ENCODE measurements around the gene SIRPA. TPM values are rescaled to one million over a fixed set of nuclear protein-coding genes. Genes with fewer than 3 reads are reported as not detected.

SIRPA gene
- total RNA-seq, 1 donor from 2014 or later = 35.5 TPM

DNA sequence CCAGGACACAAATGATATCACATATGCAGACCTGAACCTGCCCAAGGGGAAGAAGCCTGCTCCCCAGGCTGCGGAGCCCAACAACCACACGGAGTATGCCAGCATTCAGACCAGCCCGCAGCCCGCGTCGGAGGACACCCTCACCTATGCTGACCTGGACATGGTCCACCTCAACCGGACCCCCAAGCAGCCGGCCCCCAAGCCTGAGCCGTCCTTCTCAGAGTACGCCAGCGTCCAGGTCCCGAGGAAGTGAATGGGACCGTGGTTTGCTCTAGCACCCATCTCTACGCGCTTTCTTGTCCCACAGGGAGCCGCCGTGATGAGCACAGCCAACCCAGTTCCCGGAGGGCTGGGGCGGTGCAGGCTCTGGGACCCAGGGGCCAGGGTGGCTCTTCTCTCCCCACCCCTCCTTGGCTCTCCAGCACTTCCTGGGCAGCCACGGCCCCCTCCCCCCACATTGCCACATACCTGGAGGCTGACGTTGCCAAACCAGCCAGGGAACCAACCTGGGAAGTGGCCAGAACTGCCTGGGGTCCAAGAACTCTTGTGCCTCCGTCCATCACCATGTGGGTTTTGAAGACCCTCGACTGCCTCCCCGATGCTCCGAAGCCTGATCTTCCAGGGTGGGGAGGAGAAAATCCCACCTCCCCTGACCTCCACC lies 42.2 kb downstream of the SIRPA start:
- no peaks in the 10 kb centered on the region for H3K9me3 Mint-ChIP-seq (ENCODE audit: unreplicated experiment)
- peaks cover 17% of the 10 kb centered on the region for H3K4me1 Mint-ChIP-seq (ENCODE audit: low read depth, unreplicated experiment)
- no peak for DNase-seq (ENCODE audit: low read depth)
- no peak overlapping the region for H3K27ac ChIP-seq (ENCODE audit: low read depth, low read length)
- H3K4me3 Mint-ChIP-seq (ENCODE audit: unreplicated experiment) = no peak overlapping the region
- no peaks in the 10 kb centered on the region for H3K36me3 ChIP-seq (ENCODE audit: insufficient read depth, low read length)
- H3K27me3 Mint-ChIP-seq (ENCODE audit: low read depth, unreplicated experiment) = peaks cover 4% of the 10 kb centered on the region
- no peak overlapping the region for H3K27ac Mint-ChIP-seq (ENCODE audit: unreplicated experiment)
- no peaks in the 10 kb centered on the region for H3K79me2 ChIP-seq (ENCODE audit: insufficient read depth, low read length)
- no peak overlapping the region for H3K4me3 ChIP-seq (ENCODE audit: insufficient read depth, low read depth, low read length)
- H3K4me2 ChIP-seq (ENCODE audit: low read length) = no peak overlapping the region
- H2AFZ ChIP-seq (ENCODE audit: low read depth, low read length) = no peak overlapping the region
- TF ChIP-seq, protein P1, sequence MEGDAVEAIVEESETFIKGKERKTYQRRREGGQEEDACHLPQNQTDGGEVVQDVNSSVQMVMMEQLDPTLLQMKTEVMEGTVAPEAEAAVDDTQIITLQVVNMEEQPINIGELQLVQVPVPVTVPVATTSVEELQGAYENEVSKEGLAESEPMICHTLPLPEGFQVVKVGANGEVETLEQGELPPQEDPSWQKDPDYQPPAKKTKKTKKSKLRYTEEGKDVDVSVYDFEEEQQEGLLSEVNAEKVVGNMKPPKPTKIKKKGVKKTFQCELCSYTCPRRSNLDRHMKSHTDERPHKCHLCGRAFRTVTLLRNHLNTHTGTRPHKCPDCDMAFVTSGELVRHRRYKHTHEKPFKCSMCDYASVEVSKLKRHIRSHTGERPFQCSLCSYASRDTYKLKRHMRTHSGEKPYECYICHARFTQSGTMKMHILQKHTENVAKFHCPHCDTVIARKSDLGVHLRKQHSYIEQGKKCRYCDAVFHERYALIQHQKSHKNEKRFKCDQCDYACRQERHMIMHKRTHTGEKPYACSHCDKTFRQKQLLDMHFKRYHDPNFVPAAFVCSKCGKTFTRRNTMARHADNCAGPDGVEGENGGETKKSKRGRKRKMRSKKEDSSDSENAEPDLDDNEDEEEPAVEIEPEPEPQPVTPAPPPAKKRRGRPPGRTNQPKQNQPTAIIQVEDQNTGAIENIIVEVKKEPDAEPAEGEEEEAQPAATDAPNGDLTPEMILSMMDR (IDR thresholded peaks at IDR 0.05; ENCODE audit: insufficient read depth, low read depth, low read length) = no peak
- TF ChIP-seq EZH2 (IDR thresholded peaks at IDR 0.05; ENCODE audit: insufficient read depth, low read length) = no peak
- peaks cover 4% of the 10 kb centered on the region for H4K20me1 ChIP-seq (ENCODE audit: insufficient read depth, low read length)
- H3K4me1 ChIP-seq (ENCODE audit: insufficient read depth, low read length) = peaks cover 12% of the 10 kb centered on the region
- H3K36me3 Mint-ChIP-seq (ENCODE audit: low read depth, unreplicated experiment) = peaks cover 30% of the 10 kb centered on the region
- no peaks in the 10 kb centered on the region for H3K9me3 ChIP-seq (ENCODE audit: insufficient read depth, low read depth, low read length)
- no peak for FAIRE-seq
- H3K9ac ChIP-seq (ENCODE audit: low read length) = no peak overlapping the region
- H3K27me3 ChIP-seq (ENCODE audit: insufficient read depth, low read length) = no peaks in the 10 kb centered on the region

DNA sequence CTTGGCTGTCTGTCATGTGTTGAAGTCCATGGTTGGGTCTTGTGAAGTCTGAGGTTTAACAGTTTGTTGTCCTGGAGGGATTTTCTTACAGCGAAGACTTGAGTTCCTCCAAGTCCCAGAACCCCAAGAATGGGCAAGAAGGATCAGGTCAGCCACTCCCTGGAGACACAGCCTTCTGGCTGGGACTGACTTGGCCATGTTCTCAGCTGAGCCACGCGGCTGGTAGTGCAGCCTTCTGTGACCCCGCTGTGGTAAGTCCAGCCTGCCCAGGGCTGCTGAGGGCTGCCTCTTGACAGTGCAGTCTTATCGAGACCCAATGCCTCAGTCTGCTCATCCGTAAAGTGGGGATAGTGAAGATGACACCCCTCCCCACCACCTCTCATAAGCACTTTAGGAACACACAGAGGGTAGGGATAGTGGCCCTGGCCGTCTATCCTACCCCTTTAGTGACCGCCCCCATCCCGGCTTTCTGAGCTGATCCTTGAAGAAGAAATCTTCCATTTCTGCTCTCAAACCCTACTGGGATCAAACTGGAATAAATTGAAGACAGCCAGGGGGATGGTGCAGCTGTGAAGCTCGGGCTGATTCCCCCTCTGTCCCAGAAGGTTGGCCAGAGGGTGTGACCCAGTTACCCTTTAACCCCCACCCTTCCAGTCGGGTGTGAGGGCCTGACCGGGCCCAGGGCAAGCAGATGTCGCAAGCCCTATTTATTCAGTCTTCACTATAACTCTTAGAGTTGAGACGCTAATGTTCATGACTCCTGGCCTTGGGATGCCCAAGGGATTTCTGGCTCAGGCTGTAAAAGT lies 43.5 kb downstream of the SIRPA start:
- H3K27me3 Mint-ChIP-seq (ENCODE audit: low read depth, unreplicated experiment) = peaks cover 9% of the 10 kb centered on the region
- TF ChIP-seq, protein P1 (IDR thresholded peaks at IDR 0.05; ENCODE audit: insufficient read depth, low read depth, low read length) = no peak
- TF ChIP-seq EZH2 (IDR thresholded peaks at IDR 0.05; ENCODE audit: insufficient read depth, low read length) = no peak
- no peak overlapping the region for H3K4me3 Mint-ChIP-seq (ENCODE audit: unreplicated experiment)
- Histone ChIP-seq H3K4me3 (ENCODE audit: insufficient read depth, low read depth, low read length) (no peak overlapping the region), H3K4me2 (ENCODE audit: low read length) (no peak overlapping the region), H3K27me3 (ENCODE audit: insufficient read depth, low read length) (peaks cover 7% of the 10 kb centered on the region), H4K20me1 (ENCODE audit: insufficient read depth, low read length) (no peaks in the 10 kb centered on the region), H3K36me3 (ENCODE audit: insufficient read depth, low read length) (no peaks in the 10 kb centered on the region), H3K9me3 (ENCODE audit: insufficient read depth, low read depth, low read length) (no peaks in the 10 kb centered on the region), H3K9ac (ENCODE audit: low read length) (no peak overlapping the region), H2AFZ (ENCODE audit: low read depth, low read length) (no peak overlapping the region), H3K4me1 (ENCODE audit: insufficient read depth, low read length) (peaks cover 6% of the 10 kb centered on the region), H3K27ac (ENCODE audit: low read depth, low read length) (no peak overlapping the region), H3K79me2 (ENCODE audit: insufficient read depth, low read length) (no peaks in the 10 kb centered on the region)
- FAIRE-seq (no peak), DNase-seq (ENCODE audit: low read depth) (no peak)
- H3K4me1 Mint-ChIP-seq (ENCODE audit: low read depth, unreplicated experiment) = peaks cover 15% of the 10 kb centered on the region
- no peak overlapping the region for H3K27ac Mint-ChIP-seq (ENCODE audit: unreplicated experiment)
- H3K9me3 Mint-ChIP-seq (ENCODE audit: unreplicated experiment) = no peaks in the 10 kb centered on the region
- peaks cover 27% of the 10 kb centered on the region for H3K36me3 Mint-ChIP-seq (ENCODE audit: low read depth, unreplicated experiment)

DNA sequence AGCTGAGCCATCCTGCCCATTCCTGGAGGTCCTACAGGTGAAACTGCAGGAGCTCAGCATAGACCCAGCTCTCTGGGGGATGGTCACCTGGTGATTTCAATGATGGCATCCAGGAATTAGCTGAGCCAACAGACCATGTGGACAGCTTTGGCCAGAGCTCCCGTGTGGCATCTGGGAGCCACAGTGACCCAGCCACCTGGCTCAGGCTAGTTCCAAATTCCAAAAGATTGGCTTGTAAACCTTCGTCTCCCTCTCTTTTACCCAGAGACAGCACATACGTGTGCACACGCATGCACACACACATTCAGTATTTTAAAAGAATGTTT lies 44.0 kb downstream of the SIRPA start:
- H3K27me3 ChIP-seq (ENCODE audit: insufficient read depth, low read length) = peaks cover 12% of the 10 kb centered on the region
- no peaks in the 10 kb centered on the region for H3K9me3 Mint-ChIP-seq (ENCODE audit: unreplicated experiment)
- H3K79me2 ChIP-seq (ENCODE audit: insufficient read depth, low read length) = no peaks in the 10 kb centered on the region
- peaks cover 26% of the 10 kb centered on the region for H3K36me3 Mint-ChIP-seq (ENCODE audit: low read depth, unreplicated experiment)
- no peak overlapping the region for H3K4me3 ChIP-seq (ENCODE audit: insufficient read depth, low read depth, low read length)
- H3K4me3 Mint-ChIP-seq (ENCODE audit: unreplicated experiment) = no peak overlapping the region
- no peak overlapping the region for H3K9ac ChIP-seq (ENCODE audit: low read length)
- H3K36me3 ChIP-seq (ENCODE audit: insufficient read depth, low read length) = no peaks in the 10 kb centered on the region
- DNase-seq (ENCODE audit: low read depth) (no peak), FAIRE-seq (no peak)
- no peak overlapping the region for H2AFZ ChIP-seq (ENCODE audit: low read depth, low read length)
- H3K4me1 ChIP-seq (ENCODE audit: insufficient read depth, low read length) = peaks cover 4% of the 10 kb centered on the region
- no peak for TF ChIP-seq EZH2 (IDR thresholded peaks at IDR 0.05; ENCODE audit: insufficient read depth, low read length)
- TF ChIP-seq, protein P1 (IDR thresholded peaks at IDR 0.05; ENCODE audit: insufficient read depth, low read depth, low read length) = no peak
- no peak overlapping the region for H3K27ac ChIP-seq (ENCODE audit: low read depth, low read length)
- peaks cover 10% of the 10 kb centered on the region for H3K4me1 Mint-ChIP-seq (ENCODE audit: low read depth, unreplicated experiment)
- H3K27me3 Mint-ChIP-seq (ENCODE audit: low read depth, unreplicated experiment) = peaks cover 11% of the 10 kb centered on the region
- no peak overlapping the region for H3K27ac Mint-ChIP-seq (ENCODE audit: unreplicated experiment)
- no peaks in the 10 kb centered on the region for H3K9me3 ChIP-seq (ENCODE audit: insufficient read depth, low read depth, low read length)
- H3K4me2 ChIP-seq (ENCODE audit: low read length) = no peak overlapping the region
- no peaks in the 10 kb centered on the region for H4K20me1 ChIP-seq (ENCODE audit: insufficient read depth, low read length)
